ENCODE data around the gene CROCC2. TPM values are rescaled to one million over a fixed set of nuclear protein-coding genes. Genes with fewer than 3 reads are reported as not detected.
A peak's percentile ranks its signal among the peaks of the same experiment; 100 is the strongest.

Gene CROCC2
- total and polyA plus RNA-seq, 2 donors from 2014 or later: 0.13 TPM; not detected in 1

- no peak for FAIRE-seq
- Histone ChIP-seq H3K4me1 (ENCODE audit: control insufficient read depth in 2 of 3, insufficient read depth in 2 of 3, low read depth in 1 of 3, low read length in 3 of 3) (peaks cover 0 to 26% (median 8%) of the 10 kb centered on the region in 3 donors), H3K27me3 (ENCODE audit: control insufficient read depth, insufficient read depth, low read length) (no peaks in the 10 kb centered on the region), H3K9me3 (ENCODE audit: control insufficient read depth in 2 of 3, insufficient read depth in 1 of 3, low read length in 3 of 3) (peaks cover 0 to 8% (median 0%) of the 10 kb centered on the region in 3 donors), H3K36me3 (ENCODE audit: control insufficient read depth in 2 of 3, insufficient read depth in 3 of 3, low read length in 3 of 3) (peaks cover 0 to 5% (median 0%) of the 10 kb centered on the region in 3 donors), H3K9ac (ENCODE audit: low read length in 3 of 3) (peak overlapping the region in 1 of 3 donors; percentile 37), H3K4me3 (ENCODE audit: low read length in 3 of 3) (peak overlapping the region; percentile 6 to 45 (median 42)), H3K27ac (ENCODE audit: low read depth in 2 of 2, low read length in 2 of 2) (no peak overlapping the region)
- peak in 2 of 5 donors; percentile 45 to 73 for DNase-seq
- intact Hi-C loops (cut with DNase I): no loop called here
- TF ChIP-seq CTCF (IDR thresholded peaks at IDR 0.05; ENCODE audit: borderline replicate concordance, extremely low read depth, insufficient read depth): no peak
Observed at GRCh38 chr2:240999873-241000541, 93.9 kb downstream of the CROCC2 start.

DNA sequence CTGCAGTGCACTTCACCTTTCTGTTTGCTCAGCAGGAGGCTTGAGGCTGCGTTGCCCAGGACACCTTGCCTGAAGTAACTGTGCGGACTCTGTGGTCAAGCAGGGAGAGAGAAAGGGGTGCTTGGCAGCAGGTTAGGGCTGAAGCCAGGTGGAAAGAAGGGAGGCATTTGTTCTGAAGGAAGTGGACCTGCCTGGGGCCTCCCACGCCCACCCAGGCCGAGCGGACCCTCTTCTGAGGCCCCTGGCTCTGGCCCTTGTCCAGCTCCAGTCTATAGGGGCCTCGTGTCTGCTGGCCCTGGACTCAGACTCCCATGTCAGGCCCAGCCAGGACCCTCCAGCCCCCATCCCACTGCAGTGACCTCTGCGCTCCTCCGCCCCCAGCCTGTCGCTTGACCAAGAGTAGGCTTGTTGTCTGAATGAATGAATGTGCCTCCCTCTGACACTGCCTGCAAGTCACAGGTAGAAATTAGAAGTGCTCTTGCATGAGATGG lies 94.7 kb downstream of the CROCC2 start:
- intact Hi-C loops (cut with DNase I): no loop called here
- H3K27ac ChIP-seq (ENCODE audit: low read depth in 2 of 2, low read length in 2 of 2): no peak overlapping the region
- H3K4me1 ChIP-seq (ENCODE audit: control insufficient read depth in 2 of 3, insufficient read depth in 2 of 3, low read depth in 1 of 3, low read length in 3 of 3): peaks cover 0 to 22% (median 8%) of the 10 kb centered on the region in 3 donors
- H3K36me3 ChIP-seq (ENCODE audit: control insufficient read depth in 2 of 3, insufficient read depth in 3 of 3, low read length in 3 of 3): peaks cover 0 to 5% (median 0%) of the 10 kb centered on the region in 3 donors
- no peak overlapping the region for H3K4me3 ChIP-seq (ENCODE audit: low read length in 3 of 3)
- no peaks in the 10 kb centered on the region for H3K27me3 ChIP-seq (ENCODE audit: control insufficient read depth, insufficient read depth, low read length)
- peak in 1 of 5 donors; percentile 62 for DNase-seq
- H3K9me3 ChIP-seq (ENCODE audit: control insufficient read depth in 2 of 3, insufficient read depth in 1 of 3, low read length in 3 of 3): peaks cover 0 to 13% (median 0%) of the 10 kb centered on the region in 3 donors
- no peak overlapping the region for H3K9ac ChIP-seq (ENCODE audit: low read length in 3 of 3)
- FAIRE-seq: no peak
- no peak for TF ChIP-seq CTCF (IDR thresholded peaks at IDR 0.05; ENCODE audit: borderline replicate concordance, extremely low read depth, insufficient read depth)

DNA sequence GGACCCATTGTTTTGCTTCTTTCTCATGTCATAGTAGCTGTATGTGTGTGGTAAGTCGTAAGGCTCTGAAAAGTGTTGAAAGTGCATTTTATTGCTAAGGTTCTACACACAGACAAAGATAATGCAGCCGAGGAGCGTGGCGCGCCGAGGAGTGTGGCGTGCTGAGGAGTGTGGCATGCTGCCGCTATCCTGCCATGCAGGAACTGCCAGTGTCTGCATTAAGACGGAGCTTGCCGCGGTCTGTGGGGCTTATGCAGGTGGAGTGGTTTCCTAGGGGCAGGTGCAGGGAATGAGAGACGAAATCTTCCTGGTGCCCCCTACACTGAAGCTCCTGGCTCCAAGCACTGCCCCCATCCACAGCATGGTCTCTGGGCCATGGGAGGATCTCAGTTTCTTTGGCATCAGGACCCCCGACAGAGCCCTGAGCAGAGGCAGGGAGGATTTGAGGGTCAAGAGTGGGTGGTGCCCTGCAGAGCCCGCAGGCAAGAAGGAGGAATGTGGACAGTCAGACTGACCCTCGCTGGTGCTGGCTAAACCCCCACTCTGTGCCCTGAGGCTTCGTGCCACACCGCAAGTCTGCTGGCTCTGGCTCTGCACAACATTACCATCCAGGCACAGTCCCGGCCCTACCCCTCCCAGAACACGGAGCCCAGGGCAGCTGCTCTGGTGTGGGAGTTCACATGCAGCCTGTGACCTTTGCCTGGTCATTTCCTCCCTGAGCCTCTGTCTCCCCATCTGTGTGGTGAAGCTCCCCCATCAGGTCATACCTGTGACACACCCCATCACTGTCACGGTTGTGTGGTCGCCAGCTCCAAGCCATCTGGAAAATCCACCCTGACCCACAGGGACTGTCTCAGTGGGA lies 95.5 kb downstream of the CROCC2 start:
- H3K4me1 ChIP-seq (ENCODE audit: control insufficient read depth in 2 of 3, insufficient read depth in 2 of 3, low read depth in 1 of 3, low read length in 3 of 3): peaks cover 0 to 17% (median 8%) of the 10 kb centered on the region in 3 donors
- peak in 1 of 5 donors; percentile 56 for DNase-seq
- no peak for FAIRE-seq
- peaks cover 0 to 16% (median 0%) of the 10 kb centered on the region in 3 donors for H3K9me3 ChIP-seq (ENCODE audit: control insufficient read depth in 2 of 3, insufficient read depth in 1 of 3, low read length in 3 of 3)
- intact Hi-C loops (cut with DNase I): no loop called here
- no peak overlapping the region for H3K27ac ChIP-seq (ENCODE audit: low read depth in 2 of 2, low read length in 2 of 2)
- no peaks in the 10 kb centered on the region for H3K27me3 ChIP-seq (ENCODE audit: control insufficient read depth, insufficient read depth, low read length)
- H3K9ac ChIP-seq (ENCODE audit: low read length in 3 of 3): no peak overlapping the region
- no peak for TF ChIP-seq CTCF (IDR thresholded peaks at IDR 0.05; ENCODE audit: borderline replicate concordance, extremely low read depth, insufficient read depth)
- no peak overlapping the region for H3K4me3 ChIP-seq (ENCODE audit: low read length in 3 of 3)
- peaks cover 0 to 5% (median 0%) of the 10 kb centered on the region in 3 donors for H3K36me3 ChIP-seq (ENCODE audit: control insufficient read depth in 2 of 3, insufficient read depth in 3 of 3, low read length in 3 of 3)
